Ammon's horn (tissue), 1 donor: ENCODE data around the gene FOSB.
A peak's percentile ranks its signal among the peaks of the same experiment; 100 is the strongest.
"Not testable (repeated sequence)": the region's sequence is repeated elsewhere in the genome, so short reads cannot be mapped to it uniquely, and the experiment has no call there.

ENCODE experiments used
- DNase-seq: peaks from one replicate; pipeline ENCODE4 v3.0.0-alpha.2; 2016; ENCODE audit warnings: low spot score

Gene FOSB

DNA sequence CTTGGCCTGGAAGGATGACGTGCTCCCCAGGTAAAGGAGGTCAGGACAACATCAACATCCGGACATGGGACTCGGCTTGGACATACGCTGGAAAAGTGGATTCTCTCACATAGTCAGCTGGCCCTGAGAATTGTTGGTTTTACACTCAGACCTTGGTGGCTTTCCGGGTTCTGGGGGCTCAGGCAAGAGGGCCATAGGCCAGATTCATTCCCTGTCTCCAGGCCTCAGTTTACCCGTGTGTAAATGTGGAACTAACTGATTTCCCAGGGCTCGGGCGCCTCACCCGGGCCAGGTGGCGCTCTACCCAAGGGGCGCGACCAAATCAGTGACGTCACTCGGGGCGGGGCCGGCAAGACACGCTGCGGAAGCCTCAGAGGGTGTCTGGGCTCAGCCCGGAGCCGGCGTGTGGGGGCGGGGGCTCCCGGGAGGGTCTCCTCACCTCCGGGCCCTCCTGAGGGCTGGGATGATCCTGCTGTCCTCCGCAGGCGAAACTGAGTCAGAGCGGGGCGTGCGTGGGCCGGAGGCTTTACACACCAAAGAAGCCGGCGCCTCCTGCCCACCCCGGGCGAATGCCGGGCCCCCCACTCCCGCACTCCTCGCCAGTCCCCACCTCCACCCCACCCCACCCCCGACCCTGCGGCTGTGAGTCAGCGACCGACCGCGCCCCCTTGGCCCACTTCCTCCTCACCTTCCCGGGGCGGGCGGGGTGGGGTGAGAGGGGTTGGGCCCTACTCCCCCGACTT lies 38.6 kb downstream of the FOSB start:
- DNase-seq: peak; percentile 94

DNA sequence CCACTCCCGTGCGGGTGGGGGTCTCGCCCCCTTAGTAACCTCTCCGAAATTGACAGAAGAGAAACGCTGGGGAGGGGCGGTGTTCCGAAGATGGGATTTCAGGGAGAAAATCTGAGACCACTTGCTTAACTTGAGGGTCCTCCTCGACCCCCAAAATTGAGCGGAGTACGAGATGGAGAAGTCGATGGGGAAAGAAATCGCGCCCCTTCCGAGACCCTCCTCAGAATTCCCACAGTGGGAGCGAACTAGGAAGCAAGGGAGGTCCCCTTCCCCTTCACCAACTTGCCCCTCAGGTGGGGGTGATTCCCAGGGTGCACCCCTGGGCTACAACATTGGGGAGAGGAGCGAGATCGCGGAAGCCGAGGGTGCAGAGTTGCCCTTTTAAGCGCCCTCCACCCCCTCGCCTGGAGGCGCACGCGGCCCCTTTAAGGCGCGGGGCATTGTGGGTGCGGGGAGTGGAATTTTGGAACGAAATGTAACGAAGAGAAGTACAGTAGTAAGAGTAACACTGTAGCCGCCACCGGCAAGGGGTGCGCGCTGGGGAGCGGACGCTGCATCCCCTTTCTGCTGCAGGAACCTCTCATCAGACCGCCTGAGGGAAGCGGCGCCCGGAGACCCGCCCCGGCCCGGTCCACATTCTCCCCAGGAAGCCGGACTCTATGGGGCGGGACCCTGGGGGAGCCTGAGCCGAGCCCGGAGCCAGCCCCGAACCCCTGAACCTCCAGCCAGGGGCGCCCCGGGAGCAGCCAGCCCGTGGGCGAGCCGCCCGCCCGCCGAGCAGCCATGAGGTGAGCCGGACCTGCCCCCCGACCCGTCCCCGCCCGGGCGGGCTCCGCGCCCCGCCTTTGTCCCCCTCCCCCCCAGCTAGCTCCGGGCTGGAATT lies 39.4 kb downstream of the FOSB start, which contains the start of gene VASP:
Gene VASP (plus strand): TSS at position 491 of the 883 bp plus-strand sequence. CDS start 293 bp downstream, at position 784.
- DNase-seq: peak; percentile 81

DNA sequence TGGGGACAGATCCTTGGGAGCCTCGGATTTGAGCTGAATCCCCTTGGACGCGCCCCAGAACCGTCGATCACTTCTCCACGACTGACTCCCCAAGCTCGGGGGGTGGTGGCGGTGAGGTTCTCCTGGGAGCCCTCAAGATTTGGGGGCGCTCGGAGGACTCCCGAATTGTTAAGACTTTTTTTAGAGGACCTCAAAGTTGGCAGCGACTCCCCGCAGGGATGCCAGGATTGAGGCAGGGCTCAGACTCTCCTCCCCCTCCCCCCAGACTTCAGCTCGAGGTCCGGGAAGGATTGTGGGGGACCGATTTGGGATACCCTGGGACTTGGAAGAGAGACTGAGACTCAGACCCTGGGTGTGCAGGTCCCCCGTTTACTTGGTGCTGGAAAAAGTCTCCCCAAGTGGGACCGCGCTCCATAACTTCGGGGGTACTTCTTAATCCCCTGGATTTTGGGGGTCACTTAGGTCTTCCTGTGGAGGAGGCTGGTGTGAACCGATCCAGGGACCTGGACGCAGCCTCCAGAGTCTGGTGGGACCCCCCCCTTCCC lies 40.1 kb downstream of the FOSB start:
- no peak for DNase-seq

DNA sequence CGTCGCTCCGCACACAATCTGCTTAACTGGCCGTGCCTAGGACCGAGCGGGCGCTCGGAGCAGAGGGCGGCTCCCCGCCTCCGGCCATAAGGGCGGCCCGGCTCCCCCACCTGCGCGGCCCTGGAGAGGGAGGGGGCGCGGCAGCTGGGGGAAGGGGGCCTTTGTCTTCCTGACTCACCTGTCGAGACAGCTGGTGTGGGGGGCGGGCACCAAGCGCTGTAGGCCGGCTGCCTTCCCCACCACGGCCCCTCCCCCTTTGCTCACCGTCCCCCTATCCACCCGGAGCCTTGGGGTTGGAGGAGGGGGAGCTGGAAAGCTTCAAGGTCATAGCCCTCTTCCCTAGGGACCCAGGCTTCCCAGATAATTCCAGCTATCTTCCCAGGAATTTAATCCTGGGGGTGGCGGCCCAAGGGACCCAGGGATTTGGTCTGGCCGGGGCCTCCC lies 40.6 kb downstream of the FOSB start:
- no peak for DNase-seq

DNA sequence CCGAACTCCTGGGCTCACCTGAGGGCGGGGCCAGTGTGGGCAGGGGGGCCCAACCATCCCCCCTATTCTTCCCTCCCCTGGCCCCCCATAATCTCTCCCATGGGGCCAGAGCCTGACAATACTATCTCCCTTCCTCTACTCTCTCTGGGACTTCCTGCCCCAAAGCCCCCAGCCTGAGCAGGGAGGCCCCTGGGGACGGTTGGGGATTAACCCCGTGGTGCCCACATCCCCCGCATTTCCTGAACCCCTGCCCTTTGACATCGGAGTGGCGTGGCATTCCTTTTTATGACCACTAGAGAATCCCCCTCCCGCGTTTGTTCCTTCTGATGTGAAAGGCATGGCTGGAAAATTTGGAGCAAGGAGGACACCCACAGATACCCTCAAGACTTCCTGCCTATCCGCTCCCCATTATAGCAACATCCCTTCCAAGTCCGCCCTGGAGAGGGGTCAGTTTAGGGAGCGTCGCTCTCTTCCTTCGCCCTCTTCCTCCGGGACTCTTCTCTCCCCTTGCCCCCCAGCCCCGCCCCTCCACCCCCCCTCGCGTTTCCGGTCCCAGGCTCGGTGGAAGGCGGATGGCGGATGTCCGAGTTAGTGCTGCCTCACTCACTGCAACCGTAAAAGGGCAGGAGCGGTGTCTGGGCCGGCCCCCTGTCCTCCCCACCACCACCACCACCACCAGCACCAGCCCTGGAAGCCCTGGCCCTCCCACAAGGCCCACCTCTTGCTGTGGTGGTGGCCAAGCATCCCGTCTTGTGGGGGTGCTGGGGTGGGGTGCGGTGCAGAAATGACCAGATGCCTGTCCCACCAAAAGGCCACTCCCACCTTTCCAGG lies 41.3 kb downstream of the FOSB start:
- peak; percentile 42 for DNase-seq

DNA sequence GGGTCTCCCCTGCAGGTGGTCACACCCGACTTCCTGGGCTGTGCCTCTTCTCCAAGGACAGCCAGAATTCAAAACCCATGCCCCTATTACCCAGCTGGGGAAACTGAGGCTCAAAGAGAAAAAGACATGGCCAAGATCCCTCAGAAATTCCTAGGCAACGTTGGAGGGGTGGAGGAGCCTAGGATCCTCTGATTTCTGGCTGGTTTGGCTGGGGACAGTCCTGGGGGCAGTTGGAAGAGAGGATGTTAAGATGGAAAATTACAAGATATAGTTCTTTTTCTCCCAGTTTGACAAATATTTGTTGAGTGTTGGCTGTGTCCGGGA lies 41.9 kb downstream of the FOSB start:
- DNase-seq: no peak

DNA sequence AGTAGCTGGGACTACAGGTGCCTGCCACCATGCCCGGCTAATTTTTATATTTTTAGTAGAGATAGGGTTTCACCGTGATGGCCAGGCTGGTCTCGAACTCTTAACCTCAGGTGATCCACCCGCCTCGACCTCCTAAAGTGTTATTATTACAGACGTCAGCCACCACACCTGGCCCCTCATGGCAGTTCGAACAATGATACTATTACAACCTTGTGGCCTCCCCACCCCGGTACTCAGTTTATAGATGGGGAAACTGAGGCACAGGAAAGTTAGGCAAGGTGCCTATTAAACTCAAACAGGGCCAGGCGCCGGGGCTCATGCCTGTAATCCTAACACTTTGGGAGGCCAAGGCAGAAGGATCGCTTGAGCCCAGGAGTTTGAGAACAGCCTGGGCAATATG lies 42.6 kb downstream of the FOSB start:
- DNase-seq: not testable (repeated sequence)

DNA sequence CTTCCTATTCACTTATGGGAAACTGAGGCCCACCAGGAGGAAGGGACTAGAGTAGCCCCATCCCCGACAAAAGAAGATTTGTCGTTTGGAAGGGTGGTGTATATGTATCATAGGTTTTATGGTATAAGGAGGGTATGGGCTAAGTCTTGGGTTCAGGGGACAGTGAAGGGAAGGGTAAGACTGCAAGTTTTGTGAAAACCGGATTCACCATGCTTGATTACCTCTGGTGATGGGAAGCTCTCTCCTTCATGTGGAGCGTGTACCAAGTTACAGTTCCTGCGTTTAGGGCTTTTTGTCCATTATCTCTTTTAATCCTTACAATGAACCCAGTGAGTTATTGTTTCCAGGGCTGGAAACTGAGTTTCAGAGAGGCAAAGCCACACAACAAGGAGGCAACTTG lies 43.3 kb downstream of the FOSB start:
- DNase-seq: no peak

DNA sequence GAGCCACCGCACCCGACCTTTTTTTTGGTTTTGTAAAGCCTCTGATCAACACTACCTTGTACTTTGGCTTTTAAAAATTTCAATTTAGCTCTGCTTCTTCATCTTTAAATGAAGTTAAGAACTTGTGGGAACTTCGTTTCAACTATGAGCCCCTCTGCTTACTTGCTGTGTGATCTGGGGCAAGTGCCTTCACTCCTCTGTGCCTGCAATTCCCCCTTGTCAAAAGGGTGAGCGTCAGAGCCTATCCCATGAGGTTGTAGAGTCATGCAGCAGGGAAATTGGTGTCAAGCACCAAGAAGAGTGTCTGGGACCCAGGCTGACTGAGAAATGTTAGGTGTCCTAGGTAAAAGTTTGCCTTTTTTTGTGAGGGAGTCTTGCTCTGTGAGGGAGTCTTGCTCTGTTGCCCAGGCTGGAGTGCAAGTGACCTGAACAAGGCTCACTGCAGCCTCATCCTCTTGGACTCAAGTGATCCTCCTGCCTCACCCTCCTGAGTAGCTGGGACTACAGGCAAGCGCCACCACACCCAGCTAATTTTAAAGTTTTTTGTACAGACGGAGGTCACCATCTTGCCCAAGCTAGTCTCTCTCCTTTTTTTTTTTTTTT lies 45.2 kb downstream of the FOSB start:
- DNase-seq: no peak

DNA sequence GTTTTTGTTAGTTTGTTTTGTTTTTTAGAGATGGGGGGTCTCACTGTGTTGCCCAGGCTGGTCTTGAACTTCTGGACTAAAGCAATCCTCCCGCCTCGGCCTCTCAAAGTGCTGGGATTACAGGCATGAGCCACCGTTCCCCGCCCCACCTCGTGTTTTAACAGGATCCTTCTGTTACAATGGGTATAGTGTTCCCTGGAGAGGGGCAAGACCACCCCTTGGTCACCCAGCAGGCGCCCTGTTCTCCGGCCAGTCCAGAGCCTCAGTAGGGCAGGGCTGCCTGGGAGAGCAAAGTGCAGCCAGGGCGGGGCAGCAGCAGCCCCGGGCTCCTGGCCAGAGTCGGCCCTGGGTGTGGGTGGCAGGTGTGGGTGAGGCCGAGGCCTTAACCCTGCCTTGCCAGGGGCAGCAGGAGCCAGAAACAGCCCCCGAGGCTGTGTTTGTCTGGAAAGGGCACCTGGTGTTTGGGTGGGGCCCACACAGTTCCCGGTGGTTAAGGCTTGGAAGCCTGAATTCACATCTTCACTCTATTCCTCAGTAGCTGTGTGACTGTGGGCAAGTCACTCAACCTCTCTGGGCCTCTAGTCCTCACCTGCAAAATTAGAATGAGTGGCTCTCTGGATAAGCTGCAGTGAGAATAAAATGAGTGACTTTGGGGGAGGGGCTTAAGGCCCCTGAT lies 46.7 kb downstream of the FOSB start:
- DNase-seq: no peak

DNA sequence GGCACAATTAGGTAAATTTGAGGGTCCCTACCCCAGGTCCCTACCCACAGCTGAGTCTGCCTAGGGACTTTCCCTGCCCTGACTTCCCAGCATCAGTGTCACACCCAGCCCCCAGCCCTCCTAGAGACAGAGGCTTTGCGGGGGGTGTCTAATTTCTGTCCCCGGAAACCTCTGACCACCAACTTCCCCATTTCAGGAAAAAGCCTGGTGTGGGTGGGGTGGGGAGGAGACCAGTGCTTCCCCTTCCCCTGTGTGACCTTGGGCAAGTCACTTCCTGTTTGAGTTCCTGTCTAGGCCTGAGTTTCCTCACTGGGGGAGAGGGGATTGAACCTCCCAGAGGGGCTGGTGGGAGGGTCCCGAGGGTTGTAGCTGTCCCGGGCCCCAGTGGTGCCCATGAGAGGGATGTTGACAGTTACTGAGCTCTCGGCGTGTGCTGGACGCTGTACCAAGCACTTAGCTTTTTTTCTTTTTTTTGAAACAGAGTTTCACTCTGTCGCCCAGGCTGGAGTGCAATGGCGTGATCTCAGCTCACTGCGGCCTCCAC lies 47.4 kb downstream of the FOSB start:
- DNase-seq: peak; percentile 64

DNA sequence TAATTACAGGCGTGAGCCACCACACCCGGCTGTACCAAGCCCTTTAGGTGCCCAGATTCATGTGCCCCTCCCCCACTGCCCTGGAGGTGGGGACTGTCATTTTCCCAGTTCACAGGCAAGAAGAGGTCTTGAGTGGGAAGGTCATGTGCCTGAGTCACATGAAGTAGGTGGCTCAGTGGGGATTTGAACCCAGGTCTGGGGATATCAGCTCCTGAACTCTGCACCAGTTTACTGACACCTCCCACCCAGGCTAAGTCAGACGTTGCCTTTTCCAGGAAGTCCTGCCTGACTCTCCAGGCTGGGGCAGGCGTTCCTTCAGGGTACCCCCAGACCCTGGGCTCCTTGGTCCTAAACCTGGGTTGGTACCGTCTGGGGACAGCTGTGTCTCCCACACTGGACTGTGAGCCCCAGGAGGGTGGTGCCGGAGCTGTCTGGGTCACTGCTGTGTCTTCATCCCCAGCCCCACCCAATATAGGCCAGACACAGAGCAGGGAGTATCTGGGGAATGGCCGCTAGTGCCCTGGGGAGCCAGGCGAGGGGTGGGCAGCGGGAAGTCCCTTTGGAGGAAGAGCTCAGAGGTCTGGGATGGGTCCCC lies 48.1 kb downstream of the FOSB start:
- no peak for DNase-seq

DNA sequence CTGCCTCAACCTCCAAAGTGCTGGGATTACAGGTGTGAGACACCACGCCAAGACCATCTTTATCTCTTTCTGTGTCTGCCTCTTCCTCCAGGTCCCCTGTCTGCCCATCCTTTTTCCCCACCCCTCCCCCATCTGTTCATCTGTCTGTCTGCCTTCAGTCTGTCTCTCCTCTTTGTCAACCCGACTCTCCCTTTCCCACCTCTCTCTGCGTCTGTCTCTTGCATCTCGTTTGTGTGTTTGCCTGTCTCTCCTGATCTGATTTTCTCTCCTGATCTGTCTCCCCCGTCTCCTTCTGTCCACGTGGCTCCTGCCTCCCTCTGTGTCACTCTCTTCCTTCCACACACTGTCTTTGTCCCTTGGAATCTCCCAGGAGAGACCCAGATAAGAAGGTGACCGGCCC lies 49.4 kb downstream of the FOSB start:
- DNase-seq: no peak

DNA sequence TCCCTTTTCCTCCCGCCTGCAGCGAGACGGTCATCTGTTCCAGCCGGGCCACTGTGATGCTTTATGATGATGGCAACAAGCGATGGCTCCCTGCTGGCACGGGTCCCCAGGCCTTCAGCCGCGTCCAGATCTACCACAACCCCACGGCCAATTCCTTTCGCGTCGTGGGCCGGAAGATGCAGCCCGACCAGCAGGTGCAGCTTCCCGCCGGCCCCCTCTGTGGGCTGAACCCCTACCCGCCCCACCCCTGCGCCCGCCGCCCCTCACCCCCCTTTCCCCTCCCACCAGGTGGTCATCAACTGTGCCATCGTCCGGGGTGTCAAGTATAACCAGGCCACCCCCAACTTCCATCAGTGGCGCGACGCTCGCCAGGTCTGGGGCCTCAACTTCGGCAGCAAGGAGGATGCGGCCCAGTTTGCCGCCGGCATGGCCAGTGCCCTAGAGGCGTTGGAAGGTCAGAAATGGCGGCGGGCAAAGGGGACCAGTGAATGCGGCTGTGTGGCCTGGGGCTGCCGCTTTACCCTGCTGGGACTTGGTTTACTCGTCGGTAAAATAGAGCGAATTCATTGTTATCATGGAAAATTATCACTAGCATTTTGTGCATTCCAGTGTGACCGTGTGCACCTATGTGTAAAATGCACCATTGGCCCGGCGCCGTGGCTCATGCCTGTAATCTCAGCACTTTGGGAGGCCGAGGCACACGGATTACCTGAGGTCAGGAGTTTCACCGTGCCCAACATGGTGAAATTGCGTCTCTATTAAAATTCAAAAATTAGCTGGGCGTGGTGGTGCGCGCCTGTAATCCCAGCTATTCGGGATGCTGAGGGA lies 50.1 kb downstream of the FOSB start:
- DNase-seq: no peak

DNA sequence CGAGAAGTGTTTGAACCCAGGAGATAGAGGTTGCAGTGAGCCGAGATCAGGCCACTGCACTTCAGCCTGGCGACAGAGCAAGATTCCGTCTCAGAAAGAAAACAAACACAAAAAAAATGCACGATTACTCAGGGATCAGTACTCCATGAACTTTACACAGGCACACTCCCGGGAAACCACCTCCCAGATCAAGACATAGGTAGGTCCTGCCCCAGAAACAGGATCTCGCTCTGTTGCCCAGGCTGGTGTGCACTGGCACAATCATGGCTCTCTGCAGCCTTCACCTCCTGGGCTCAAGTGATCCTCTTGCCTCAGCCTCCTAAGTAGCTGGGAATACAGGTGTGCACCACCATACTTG lies 50.7 kb downstream of the FOSB start:
- DNase-seq: no peak

DNA sequence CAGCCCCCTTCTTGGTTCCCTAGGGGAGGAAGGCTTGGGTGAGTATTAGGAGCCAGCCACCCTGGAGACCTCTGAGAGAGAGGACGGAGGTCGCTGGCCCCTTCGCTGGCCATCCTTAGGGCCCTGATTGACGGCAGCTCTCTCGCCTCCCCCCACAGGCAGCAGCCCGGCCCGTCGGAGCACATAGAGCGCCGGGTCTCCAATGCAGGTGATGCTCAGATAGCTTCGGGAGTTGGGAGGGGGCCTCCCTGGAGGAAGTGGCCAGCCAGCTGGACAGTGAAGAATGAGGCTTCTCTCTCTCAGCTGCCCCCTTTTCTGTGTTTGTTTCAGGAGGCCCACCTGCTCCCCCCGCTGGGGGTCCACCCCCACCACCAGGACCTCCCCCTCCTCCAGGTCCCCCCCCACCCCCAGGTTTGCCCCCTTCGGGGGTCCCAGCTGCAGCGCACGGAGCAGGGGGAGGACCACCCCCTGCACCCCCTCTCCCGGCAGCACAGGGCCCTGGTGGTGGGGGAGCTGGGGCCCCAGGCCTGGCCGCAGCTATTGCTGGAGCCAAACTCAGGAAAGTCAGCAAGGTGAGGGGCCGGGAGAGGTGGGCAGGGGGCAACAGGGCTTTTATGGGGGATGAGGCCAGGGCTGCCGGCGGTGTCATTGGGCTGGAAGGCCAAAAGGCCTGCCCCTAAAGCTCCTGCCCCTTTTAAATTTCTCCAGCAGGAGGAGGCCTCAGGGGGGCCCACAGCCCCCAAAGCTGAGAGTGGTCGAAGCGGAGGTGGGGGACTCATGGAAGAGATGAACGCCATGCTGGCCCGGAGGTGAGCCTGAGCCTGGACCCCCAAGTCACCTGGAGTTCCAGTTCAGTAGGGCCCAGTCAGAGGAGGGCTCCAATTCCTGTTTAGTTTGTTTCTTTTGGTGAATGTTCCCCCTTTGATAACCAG lies 54.5 kb downstream of the FOSB start:
- DNase-seq: no peak

DNA sequence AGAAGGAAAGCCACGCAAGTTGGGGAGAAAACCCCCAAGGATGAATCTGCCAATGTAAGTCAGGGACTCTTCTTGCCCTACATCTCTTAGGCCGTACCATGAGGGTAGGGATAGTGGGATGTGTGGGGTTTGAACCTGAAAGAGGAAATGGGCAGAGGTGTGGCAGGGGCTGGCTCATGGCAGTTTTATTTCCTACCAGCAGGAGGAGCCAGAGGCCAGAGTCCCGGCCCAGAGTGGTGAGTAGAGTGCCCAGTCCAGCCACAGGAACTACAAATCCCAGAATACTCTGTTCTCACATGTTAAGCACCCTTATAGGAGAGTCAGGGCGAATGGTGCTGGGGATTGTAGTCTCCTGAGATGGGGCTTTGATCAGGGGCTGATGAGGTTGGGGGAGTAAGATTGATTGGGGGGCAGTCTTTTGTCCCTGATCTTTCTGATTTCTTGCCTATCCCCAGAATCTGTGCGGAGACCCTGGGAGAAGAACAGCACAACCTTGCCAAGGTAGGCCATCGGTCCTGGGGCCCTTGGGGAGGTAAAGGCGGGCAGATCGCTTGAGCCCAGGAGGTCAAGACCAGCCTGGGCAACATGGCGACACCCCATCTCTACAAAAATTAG lies 56.0 kb downstream of the FOSB start:
- peak; percentile 93 for DNase-seq

DNA sequence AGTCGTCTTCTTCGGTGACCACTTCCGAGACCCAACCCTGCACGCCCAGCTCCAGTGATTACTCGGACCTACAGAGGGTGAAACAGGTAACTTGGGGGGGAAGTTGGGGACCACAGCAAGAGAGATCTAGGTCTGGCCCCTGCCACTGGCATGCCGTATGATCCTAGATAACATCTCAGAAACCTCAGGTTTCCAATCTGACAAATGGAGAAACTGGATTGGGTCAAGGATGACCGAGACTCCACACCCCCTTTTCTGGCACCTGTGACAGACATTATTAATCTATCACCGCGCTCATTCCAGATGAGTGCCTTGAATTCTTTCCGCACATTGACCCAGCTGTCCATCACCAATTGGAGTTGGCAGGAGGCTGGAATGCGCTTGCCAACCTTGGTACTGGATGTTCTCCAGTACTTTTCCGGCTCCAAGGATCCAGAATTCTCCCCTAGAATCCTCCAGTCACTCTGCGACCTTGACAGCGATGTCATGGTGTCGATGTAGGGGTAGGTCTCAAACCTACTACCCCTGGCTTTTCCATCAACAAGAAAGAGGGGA lies 56.9 kb downstream of the FOSB start:
- DNase-seq: peak; percentile 54
